NCI-H748 treated with DMSO at 0.1 percent for 48 hours (cell line): ENCODE data around the gene BACH2.
"Not testable (repeated sequence)": the region's sequence is repeated elsewhere in the genome, so short reads cannot be mapped to it uniquely, and the experiment has no call there.

Experiments used
- DNase-seq: peaks from one replicate; lab custom pipeline; 2025; lab: John Stamatoyannopoulos, UW

Gene BACH2

GRCh38 chr6:89993411-89993810, 303.2 kb downstream of the BACH2 start:
- DNase-seq: no peak

- DNase-seq: no peak
Observed at GRCh38 chr6:89992818-89993217, 303.8 kb downstream of the BACH2 start.

GRCh38 chr6:89989742-89990141, 306.9 kb downstream of the BACH2 start:
- DNase-seq: no peak

- no peak for DNase-seq
Observed at GRCh38 chr6:89987830-89988229, 308.8 kb downstream of the BACH2 start.

- DNase-seq: no peak
Observed at GRCh38 chr6:89987140-89987539, 309.5 kb downstream of the BACH2 start.

GRCh38 chr6:89986650-89987074, 310.0 kb downstream of the BACH2 start:
- DNase-seq: no peak

GRCh38 chr6:89985751-89986493, 310.7 kb downstream of the BACH2 start:
- DNase-seq: no peak

GRCh38 chr6:89984926-89985750, 311.5 kb downstream of the BACH2 start:
- DNase-seq: no peak

GRCh38 chr6:89980353-89980752, 316.3 kb downstream of the BACH2 start:
- DNase-seq: no peak

GRCh38 chr6:89979481-89980119, 317.0 kb downstream of the BACH2 start:
- no peak for DNase-seq

- no peak for DNase-seq
Observed at GRCh38 chr6:89978749-89979145, 317.9 kb downstream of the BACH2 start.

GRCh38 chr6:89977808-89978748, 318.6 kb downstream of the BACH2 start:
- no peak for DNase-seq

- no peak for DNase-seq
Observed at GRCh38 chr6:89976694-89977020, 320.0 kb downstream of the BACH2 start.

- no peak for DNase-seq
Observed at GRCh38 chr6:89975991-89976693, 320.5 kb downstream of the BACH2 start.

- DNase-seq: no peak
Observed at GRCh38 chr6:89975366-89975765, 321.3 kb downstream of the BACH2 start.

- DNase-seq: no peak
Observed at GRCh38 chr6:89974834-89975233, 321.8 kb downstream of the BACH2 start.

GRCh38 chr6:89972025-89972381, 324.6 kb downstream of the BACH2 start:
- no peak for DNase-seq

- not testable (repeated sequence) for DNase-seq
Observed at GRCh38 chr6:89971338-89972024, 325.2 kb downstream of the BACH2 start.

GRCh38 chr6:89970609-89971337, 325.9 kb downstream of the BACH2 start:
- DNase-seq: no peak

- no peak for DNase-seq
Observed at GRCh38 chr6:89970072-89970471, 326.6 kb downstream of the BACH2 start.
